ENCODE data around the gene TRAF2. TPM values are rescaled to one million over a fixed set of nuclear protein-coding genes. Genes with fewer than 3 reads are reported as not detected.
A peak's percentile ranks its signal among the peaks of the same experiment; 100 is the strongest.

TRAF2 gene
- total and polyA plus RNA-seq, 2 of the 13 experiments (the other 11 are each of a cell fraction or from before 2014, with no cell fraction given): 12.4 to 13.6 TPM

DNA sequence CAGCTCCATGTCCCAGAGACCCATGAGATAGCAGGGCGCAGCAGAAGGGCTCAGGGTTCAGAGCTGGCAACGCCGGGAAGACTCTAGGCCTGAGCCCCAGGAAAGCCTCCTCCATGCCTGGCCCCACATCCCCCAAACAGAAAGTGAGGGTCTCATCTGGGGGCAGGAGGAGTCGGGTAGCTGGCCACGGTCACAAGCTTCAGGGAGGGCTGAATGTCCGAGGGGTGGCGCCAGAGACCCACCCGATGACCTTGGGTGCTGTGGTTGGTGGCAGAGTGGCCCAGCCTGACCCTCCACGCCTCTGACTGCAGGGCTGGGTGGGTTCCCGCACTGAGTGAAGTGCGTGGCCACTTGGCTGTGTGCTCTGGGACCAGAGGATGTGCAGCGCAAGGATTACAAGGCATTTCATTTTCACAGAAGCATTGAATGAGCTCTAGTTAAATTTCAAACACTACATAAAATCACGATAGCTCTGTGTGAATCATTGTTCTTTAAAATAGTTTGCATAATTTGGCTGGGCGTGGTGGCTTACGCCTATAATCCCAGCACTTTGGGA is 61.7 kb downstream of the TRAF2 start (continued):
- TF ChIP-seq, protein P1, sequence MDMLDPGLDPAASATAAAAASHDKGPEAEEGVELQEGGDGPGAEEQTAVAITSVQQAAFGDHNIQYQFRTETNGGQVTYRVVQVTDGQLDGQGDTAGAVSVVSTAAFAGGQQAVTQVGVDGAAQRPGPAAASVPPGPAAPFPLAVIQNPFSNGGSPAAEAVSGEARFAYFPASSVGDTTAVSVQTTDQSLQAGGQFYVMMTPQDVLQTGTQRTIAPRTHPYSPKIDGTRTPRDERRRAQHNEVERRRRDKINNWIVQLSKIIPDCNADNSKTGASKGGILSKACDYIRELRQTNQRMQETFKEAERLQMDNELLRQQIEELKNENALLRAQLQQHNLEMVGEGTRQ (IDR thresholded peaks at IDR 0.05; ENCODE audit: low read depth, low read length): no peak
- TF ChIP-seq, protein P1 (CRISPR knock-in tag; IDR thresholded peaks at IDR 0.05; ENCODE audit: borderline replicate concordance): no peak
- TF ChIP-seq, protein P2, sequence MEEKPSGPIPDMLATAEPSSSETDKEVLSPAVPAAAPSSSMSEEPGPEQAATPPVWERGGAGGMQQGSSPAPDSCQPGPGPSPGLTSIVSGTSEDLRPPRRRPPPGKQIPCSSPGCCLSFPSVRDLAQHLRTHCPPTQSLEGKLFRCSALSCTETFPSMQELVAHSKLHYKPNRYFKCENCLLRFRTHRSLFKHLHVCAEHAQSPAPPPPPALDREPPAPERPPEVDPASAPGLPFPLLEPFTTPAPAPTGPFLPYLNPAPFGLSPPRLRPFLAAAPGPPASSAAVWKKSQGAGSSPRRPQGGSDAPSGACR (CRISPR knock-in tag; IDR thresholded peaks at IDR 0.05): no peak
- TF ChIP-seq SALL1 (CRISPR knock-in tag; IDR thresholded peaks at IDR 0.05) (peak; percentile 73; the same call in 1 of the 2 replicates), ZKSCAN1 (IDR thresholded peaks at IDR 0.05; ENCODE audit: low read length) (no peak), IRF2 (CRISPR knock-in tag; IDR thresholded peaks at IDR 0.05) (0 out of 2 replicates have a peak, but pooled peaks have one; percentile 36), ZMYM2 (CRISPR knock-in tag; IDR thresholded peaks at IDR 0.05) (0 out of 2 replicates have a peak, but pooled peaks have one; percentile 64), ESRRA (CRISPR knock-in tag; IDR thresholded peaks at IDR 0.05; ENCODE audit: low read depth) (peak; percentile 41; the same call in 1 of the 2 replicates), SIN3A (IDR thresholded peaks at IDR 0.05; ENCODE audit: borderline replicate concordance, low read depth, low read length) (no peak), ZNF256 (CRISPR knock-in tag; conservative IDR thresholded peaks at IDR 0.05) (no peak), TAF1 (CRISPR knock-in tag; IDR thresholded peaks at IDR 0.05) (no peak), ZNF446 (CRISPR knock-in tag; IDR thresholded peaks at IDR 0.05) (no peak), NFE2 (CRISPR knock-in tag; IDR thresholded peaks at IDR 0.05) (no peak), PPARG (CRISPR knock-in tag; conservative IDR thresholded peaks at IDR 0.05) (no peak)
- TF ChIP-seq, protein P3, sequence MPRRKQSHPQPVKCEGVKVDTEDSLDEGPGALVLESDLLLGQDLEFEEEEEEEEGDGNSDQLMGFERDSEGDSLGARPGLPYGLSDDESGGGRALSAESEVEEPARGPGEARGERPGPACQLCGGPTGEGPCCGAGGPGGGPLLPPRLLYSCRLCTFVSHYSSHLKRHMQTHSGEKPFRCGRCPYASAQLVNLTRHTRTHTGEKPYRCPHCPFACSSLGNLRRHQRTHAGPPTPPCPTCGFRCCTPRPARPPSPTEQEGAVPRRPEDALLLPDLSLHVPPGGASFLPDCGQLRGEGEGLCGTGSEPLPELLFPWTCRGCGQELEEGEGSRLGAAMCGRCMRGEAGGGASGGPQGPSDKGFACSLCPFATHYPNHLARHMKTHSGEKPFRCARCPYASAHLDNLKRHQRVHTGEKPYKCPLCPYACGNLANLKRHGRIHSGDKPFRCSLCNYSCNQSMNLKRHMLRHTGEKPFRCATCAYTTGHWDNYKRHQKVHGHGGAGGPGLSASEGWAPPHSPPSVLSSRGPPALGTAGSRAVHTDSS (CRISPR knock-in tag; conservative IDR thresholded peaks at IDR 0.05): peak; percentile 86; the same call in 1 of the 2 replicates
- TF ChIP-seq, protein P4, sequence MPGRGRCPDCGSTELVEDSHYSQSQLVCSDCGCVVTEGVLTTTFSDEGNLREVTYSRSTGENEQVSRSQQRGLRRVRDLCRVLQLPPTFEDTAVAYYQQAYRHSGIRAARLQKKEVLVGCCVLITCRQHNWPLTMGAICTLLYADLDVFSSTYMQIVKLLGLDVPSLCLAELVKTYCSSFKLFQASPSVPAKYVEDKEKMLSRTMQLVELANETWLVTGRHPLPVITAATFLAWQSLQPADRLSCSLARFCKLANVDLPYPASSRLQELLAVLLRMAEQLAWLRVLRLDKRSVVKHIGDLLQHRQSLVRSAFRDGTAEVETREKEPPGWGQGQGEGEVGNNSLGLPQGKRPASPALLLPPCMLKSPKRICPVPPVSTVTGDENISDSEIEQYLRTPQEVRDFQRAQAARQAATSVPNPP (CRISPR knock-in tag; IDR thresholded peaks at IDR 0.05): no peak
- TF ChIP-seq, protein P5, sequence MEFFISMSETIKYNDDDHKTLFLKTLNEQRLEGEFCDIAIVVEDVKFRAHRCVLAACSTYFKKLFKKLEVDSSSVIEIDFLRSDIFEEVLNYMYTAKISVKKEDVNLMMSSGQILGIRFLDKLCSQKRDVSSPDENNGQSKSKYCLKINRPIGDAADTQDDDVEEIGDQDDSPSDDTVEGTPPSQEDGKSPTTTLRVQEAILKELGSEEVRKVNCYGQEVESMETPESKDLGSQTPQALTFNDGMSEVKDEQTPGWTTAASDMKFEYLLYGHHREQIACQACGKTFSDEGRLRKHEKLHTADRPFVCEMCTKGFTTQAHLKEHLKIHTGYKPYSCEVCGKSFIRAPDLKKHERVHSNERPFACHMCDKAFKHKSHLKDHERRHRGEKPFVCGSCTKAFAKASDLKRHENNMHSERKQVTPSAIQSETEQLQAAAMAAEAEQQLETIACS (CRISPR knock-in tag; IDR thresholded peaks at IDR 0.05): no peak
- TF ChIP-seq, protein P6, sequence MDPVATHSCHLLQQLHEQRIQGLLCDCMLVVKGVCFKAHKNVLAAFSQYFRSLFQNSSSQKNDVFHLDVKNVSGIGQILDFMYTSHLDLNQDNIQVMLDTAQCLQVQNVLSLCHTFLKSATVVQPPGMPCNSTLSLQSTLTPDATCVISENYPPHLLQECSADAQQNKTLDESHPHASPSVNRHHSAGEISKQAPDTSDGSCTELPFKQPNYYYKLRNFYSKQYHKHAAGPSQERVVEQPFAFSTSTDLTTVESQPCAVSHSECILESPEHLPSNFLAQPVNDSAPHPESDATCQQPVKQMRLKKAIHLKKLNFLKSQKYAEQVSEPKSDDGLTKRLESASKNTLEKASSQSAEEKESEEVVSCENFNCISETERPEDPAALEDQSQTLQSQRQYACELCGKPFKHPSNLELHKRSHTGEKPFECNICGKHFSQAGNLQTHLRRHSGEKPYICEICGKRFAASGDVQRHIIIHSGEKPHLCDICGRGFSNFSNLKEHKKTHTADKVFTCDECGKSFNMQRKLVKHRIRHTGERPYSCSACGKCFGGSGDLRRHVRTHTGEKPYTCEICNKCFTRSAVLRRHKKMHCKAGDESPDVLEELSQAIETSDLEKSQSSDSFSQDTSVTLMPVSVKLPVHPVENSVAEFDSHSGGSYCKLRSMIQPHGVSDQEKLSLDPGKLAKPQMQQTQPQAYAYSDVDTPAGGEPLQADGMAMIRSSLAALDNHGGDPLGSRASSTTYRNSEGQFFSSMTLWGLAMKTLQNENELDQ (CRISPR knock-in tag; IDR thresholded peaks at IDR 0.05; ENCODE audit: borderline replicate concordance): no peak
